Thymus (tissue), 14 donors: ENCODE results near the gene TMEM196. TPM values are rescaled to one million over a fixed set of nuclear protein-coding genes. Genes with fewer than 3 reads are reported as not detected.

Experiments used
- DNase-seq, 9 donors: peaks; one replicate each; pipeline ENCODE4 v3.0.0-alpha.2; 2013; ENCODE audit warnings: low spot score in 9 of 9, low read depth in 6 of 9, missing footprints in 1 of 9
- H3K27ac ChIP-seq, 2 donors: one replicate each; pipeline ENCODE4 v1.5.1; 2013; ENCODE audit warnings: control low read depth in 1 of 2, low read depth in 1 of 2, low read length in 1 of 2, mild to moderate bottlenecking in 1 of 2, moderate library complexity in 1 of 2
- H3K27me3 ChIP-seq, 2 donors: one replicate each; pipeline ENCODE4 v1.5.1; 2013; ENCODE audit warnings: low read length in 1 of 2; ENCODE audit not compliant: control insufficient read depth in 2 of 2, insufficient read depth in 1 of 2
- H3K36me3 ChIP-seq, 2 donors: one replicate each; pipeline ENCODE4 v1.5.1; 2013; ENCODE audit warnings: low read length in 1 of 2, mild to moderate bottlenecking in 1 of 2, moderate library complexity in 1 of 2; ENCODE audit not compliant: control insufficient read depth in 2 of 2, insufficient read depth in 2 of 2
- H3K4me1 ChIP-seq, 2 donors: one replicate each; pipeline ENCODE4 v1.5.1; 2013; ENCODE audit warnings: low read length in 2 of 2; ENCODE audit not compliant: control insufficient read depth in 2 of 2, insufficient read depth in 2 of 2
- H3K4me3 ChIP-seq, 2 donors: one replicate each; pipeline ENCODE4 v1.5.1; 2013; ENCODE audit warnings: low read length in 2 of 2, control low read depth in 1 of 2, mild to moderate bottlenecking in 1 of 2
- H3K9me3 ChIP-seq, 2 donors: one replicate each; pipeline ENCODE4 v1.5.1; 2013; ENCODE audit warnings: low read length in 1 of 2, mild to moderate bottlenecking in 1 of 2; ENCODE audit not compliant: control insufficient read depth in 2 of 2, insufficient read depth in 1 of 2
- WGBS: extraction: QIAGEN DNeasy Blood & Tissue Kit; methylation state at CpG from one replicate; pipeline ENCODE4 v1.1.7; 2013; 5-methylcytosine and 5-hydroxymethylcytosine counted together
- long read RNA-seq, 10 donors: transcript quantifications; one replicate each; lab custom pipeline, GENCODE V29; 2026
- polyA plus RNA-seq: library from polyadenylated mRNA; stranded (reverse); fragments of 200-250 nt; gene quantifications from one replicate; pipeline ENCODE4 v1.2.3, GENCODE V29; 2013
- total RNA-seq: library from RNA; stranded (reverse); fragments of 120-200 nt; gene quantifications from one replicate; pipeline ENCODE4 v1.2.4, GENCODE V29; 2013
- donor health status: healthy.

TMEM196 gene
- total RNA-seq: 0.05 TPM
- 0.18 TPM for polyA plus RNA-seq
- long read RNA-seq, donor 1: 0 reads
- long read RNA-seq, donor 2: 0 reads
- long read RNA-seq, donor 3: 0 reads
- long read RNA-seq, donor 4: 0 reads
- long read RNA-seq, donor 5: 0 reads
- long read RNA-seq, donor 6: 0 reads
- long read RNA-seq, donor 7: 0 reads
- long read RNA-seq, donor 8: 0 reads
- long read RNA-seq, donor 9: 0 reads
- long read RNA-seq, donor 10: 0 reads

GRCh38 chr7:19772841-19773760 lies at the start of gene TMEM196:
TMEM196 (minus strand) TSS chr7:19773617; CDS start chr7:19772696, 921 bp downstream.
- Histone ChIP-seq H3K4me1 (no peaks in the 10 kb centered on the region), H3K9me3 (no peaks in the 10 kb centered on the region), H3K27me3 (peaks cover 12 to 29% of the 10 kb centered on the region in 2 donors), H3K4me3 (no peak within 1 kb of the TSS), H3K36me3 (no peaks in the 10 kb centered on the region), H3K27ac (no peak within 1 kb of the TSS)
- peak in 1 of 9 donors; percentile 7 for DNase-seq
- 4% methylated on average over 49 of the region's 49 CpGs for WGBS

- Histone ChIP-seq H3K9me3 (no peaks in the 10 kb centered on the region), H3K4me1 (no peaks in the 10 kb centered on the region), H3K27ac (no peak overlapping the region), H3K27me3 (no peaks in the 10 kb centered on the region), H3K36me3 (no peaks in the 10 kb centered on the region), H3K4me3 (no peak overlapping the region)
- 93% methylated on average over 2 of the region's 2 CpGs for WGBS
- DNase-seq: no peak
Observed at GRCh38 chr7:19816128-19816527, 42.7 kb upstream of the TMEM196 start.

- 96% methylated on average over 2 of the region's 2 CpGs for WGBS
- Histone ChIP-seq H3K36me3 (no peaks in the 10 kb centered on the region), H3K4me1 (no peaks in the 10 kb centered on the region), H3K4me3 (no peak overlapping the region), H3K27ac (no peak overlapping the region), H3K27me3 (no peaks in the 10 kb centered on the region), H3K9me3 (no peaks in the 10 kb centered on the region)
- no peak for DNase-seq
Observed at GRCh38 chr7:19815546-19815945, 42.1 kb upstream of the TMEM196 start.

GRCh38 chr7:19814776-19815175 lies 41.4 kb upstream of the TMEM196 start:
- no peaks in the 10 kb centered on the region for H3K9me3 ChIP-seq
- H3K27ac ChIP-seq: no peak overlapping the region
- no peak overlapping the region for H3K4me3 ChIP-seq
- no peak for DNase-seq
- 94% methylated on average over 2 of the region's 2 CpGs for WGBS
- H3K4me1 ChIP-seq: no peaks in the 10 kb centered on the region
- no peaks in the 10 kb centered on the region for H3K27me3 ChIP-seq
- H3K36me3 ChIP-seq: no peaks in the 10 kb centered on the region

GRCh38 chr7:19811386-19811785 lies 38.0 kb upstream of the TMEM196 start:
- Histone ChIP-seq H3K4me1 (no peaks in the 10 kb centered on the region), H3K27me3 (no peaks in the 10 kb centered on the region), H3K36me3 (no peaks in the 10 kb centered on the region), H3K9me3 (no peaks in the 10 kb centered on the region), H3K27ac (no peak overlapping the region), H3K4me3 (no peak overlapping the region)
- no peak for DNase-seq
- WGBS: 81% methylated on average over 1 of the region's 1 CpG

GRCh38 chr7:19798986-19799385 lies 25.6 kb upstream of the TMEM196 start:
- H3K36me3 ChIP-seq: no peaks in the 10 kb centered on the region
- 92% methylated on average over 3 of the region's 3 CpGs for WGBS

GRCh38 chr7:19783541-19783940 lies 10.1 kb upstream of the TMEM196 start:
- Histone ChIP-seq H3K4me1 (no peaks in the 10 kb centered on the region), H3K27me3 (no peaks in the 10 kb centered on the region), H3K4me3 (no peak overlapping the region), H3K9me3 (no peaks in the 10 kb centered on the region), H3K36me3 (no peaks in the 10 kb centered on the region), H3K27ac (no peak overlapping the region)
- no peak for DNase-seq

More at GRCh38 chr7:19798986-19799385, 25.6 kb upstream of the TMEM196 start:
- no peaks in the 10 kb centered on the region for H3K4me1 ChIP-seq
- H3K27ac ChIP-seq: no peak overlapping the region
- H3K27me3 ChIP-seq: no peaks in the 10 kb centered on the region
- DNase-seq: no peak
- no peaks in the 10 kb centered on the region for H3K9me3 ChIP-seq
- H3K4me3 ChIP-seq: no peak overlapping the region

- H3K9me3 ChIP-seq: no peaks in the 10 kb centered on the region
- no peaks in the 10 kb centered on the region for H3K36me3 ChIP-seq
- no peak overlapping the region for H3K4me3 ChIP-seq
- 86% methylated on average over 4 of the region's 4 CpGs for WGBS
- H3K4me1 ChIP-seq: no peaks in the 10 kb centered on the region
- DNase-seq: no peak
- peaks cover 12 to 23% of the 10 kb centered on the region in 2 donors for H3K27me3 ChIP-seq
- H3K27ac ChIP-seq: no peak overlapping the region
Observed at GRCh38 chr7:19776981-19777380, 3.6 kb upstream of the TMEM196 start.

GRCh38 chr7:19775578-19775977 lies 2.2 kb upstream of the TMEM196 start:
- no peaks in the 10 kb centered on the region for H3K9me3 ChIP-seq
- H3K27ac ChIP-seq: no peak overlapping the region
- H3K4me3 ChIP-seq: no peak overlapping the region
- no peak for DNase-seq
- peaks cover 12 to 29% of the 10 kb centered on the region in 2 donors for H3K27me3 ChIP-seq
- no peaks in the 10 kb centered on the region for H3K36me3 ChIP-seq
- WGBS: 88% methylated on average over 1 of the region's 1 CpG
- H3K4me1 ChIP-seq: no peaks in the 10 kb centered on the region
